SKM-1 treated with dmso at 0.1 percent for 144 hours (cell line): Measurements from ENCODE around the gene C12orf60.
A peak's percentile ranks its signal among the peaks of the same experiment; 100 is the strongest.

Source experiments
- DNase-seq: peaks from one replicate; lab custom pipeline; 2025; ENCODE audit not compliant: unreplicated experiment; lab: John Stamatoyannopoulos, UW

The C12orf60 gene

GRCh38 chr12:14833952-14834351 lies 30.5 kb downstream of the C12orf60 start:
- DNase-seq, result no peak

DNA sequence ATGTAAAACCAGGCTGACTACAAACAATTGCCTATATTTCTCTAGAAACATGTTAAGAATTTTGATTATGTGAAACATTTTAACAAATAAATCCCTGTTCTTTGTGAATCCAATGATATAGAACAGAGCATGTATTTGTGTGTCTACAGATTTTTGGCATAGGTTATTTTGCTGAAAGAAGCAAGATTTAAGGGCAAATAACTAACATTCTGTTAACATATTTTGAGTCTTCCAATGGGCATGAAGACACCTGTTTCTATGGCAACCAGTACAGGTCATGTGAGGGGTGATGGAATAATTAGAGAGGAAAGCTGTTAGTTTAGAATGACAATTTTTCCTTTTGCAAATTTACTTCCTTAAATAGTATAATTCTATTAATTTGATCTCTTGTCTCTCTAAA lies 31.0 kb downstream of the C12orf60 start:
- DNase-seq, result no peak

- no peak for DNase-seq
These were observed 33.1 kb downstream of the C12orf60 start for GRCh38 chr12:14836336-14837210.

GRCh38 chr12:14839262-14839661 lies 35.8 kb downstream of the C12orf60 start:
- no peak for DNase-seq

- no peak for DNase-seq
These were observed 37.1 kb downstream of the C12orf60 start for GRCh38 chr12:14840616-14841015.

GRCh38 chr12:14841761-14842160 lies 38.3 kb downstream of the C12orf60 start:
- no peak for DNase-seq

DNA sequence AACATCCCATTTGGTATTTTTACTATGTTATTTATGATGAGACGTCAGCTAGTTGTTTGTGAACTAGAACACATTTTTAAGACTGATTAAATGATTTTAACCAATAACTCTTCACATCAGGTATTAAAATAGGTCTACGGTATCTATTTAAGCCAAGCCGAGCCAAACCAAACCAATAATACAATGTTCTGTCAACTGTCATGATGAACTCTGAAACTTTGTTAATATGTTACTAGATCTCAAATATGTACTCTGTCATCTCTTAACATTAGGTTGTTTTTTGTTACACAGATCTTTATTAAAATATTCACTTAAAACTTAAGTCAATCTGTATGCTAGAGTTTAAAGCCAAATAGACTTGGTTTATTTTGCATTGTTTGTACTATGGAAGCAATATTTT lies 38.8 kb downstream of the C12orf60 start:
- DNase-seq, result no peak

DNA sequence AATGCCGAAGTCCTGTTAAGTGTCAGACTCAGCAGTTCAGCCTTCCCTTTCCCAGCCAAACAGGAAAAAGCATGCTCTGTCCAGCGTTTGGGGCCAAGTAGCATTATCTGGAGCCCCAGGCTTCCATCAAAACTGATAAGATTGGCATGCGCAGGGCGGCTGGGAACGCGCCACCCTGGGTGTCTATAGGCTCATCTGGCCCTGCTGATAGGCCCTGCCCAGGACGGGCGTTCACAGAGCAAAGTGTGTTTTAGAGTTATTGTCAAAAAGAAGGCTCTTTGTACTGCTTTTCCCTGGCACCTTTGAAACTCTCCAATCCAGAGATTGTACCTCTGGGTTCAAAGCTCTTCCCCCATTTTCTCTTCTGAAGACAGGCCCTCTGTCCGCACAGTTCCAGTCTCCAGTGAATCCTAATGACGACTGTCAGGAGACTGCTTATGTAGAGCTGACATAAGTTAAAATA lies 40.0 kb downstream of the C12orf60 start, which contains the start of gene ART4:
TSS of gene ART4 (minus strand) at position 102 of the 463 bp plus-strand sequence. CDS start 413 bp downstream, outside the sequence.
- no peak for DNase-seq

DNA sequence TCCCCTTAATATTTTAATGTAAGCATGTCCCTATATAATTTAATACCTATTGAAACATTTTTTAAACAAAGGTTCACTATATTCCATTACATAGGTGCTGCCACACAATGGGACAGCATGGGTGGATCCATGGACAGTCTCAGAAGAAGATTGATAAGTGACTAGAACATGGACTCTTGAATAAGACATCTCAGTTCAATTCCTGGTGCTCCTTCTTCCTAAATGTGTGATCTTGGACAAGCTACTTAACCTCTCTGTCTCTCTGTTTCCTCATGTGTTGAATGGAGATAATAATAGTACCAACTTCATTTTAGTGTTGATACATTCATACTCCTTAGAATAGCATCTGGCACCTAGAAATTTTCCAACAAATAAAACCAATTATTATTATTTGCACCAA lies 40.9 kb downstream of the C12orf60 start:
- no peak for DNase-seq

DNA sequence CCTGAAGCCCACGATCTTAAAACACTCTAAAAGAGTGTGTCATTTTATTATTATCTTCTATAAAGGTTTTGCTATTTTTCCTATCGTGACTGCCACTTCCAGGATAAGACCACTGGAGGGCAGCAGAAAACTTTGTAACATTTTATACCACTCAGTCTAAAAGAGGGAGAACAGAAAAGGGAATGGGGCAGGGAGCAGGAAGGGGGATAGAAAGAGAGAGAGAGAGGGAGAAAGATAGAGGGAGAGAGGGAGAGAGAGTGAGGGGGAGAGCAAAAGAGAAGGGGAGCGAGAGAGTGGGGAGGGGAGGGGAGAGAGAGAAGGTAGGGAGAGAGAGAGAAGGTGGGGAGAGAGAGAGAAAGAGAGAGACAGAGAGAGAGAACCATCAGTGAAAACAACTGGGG lies 41.9 kb downstream of the C12orf60 start:
- DNase-seq, result peak; percentile 16

GRCh38 chr12:14846042-14846587 lies 42.6 kb downstream of the C12orf60 start:
- DNase-seq, result peak; percentile 10

- DNase-seq, result no peak
These were observed 43.6 kb downstream of the C12orf60 start for GRCh38 chr12:14846876-14847580.

DNA sequence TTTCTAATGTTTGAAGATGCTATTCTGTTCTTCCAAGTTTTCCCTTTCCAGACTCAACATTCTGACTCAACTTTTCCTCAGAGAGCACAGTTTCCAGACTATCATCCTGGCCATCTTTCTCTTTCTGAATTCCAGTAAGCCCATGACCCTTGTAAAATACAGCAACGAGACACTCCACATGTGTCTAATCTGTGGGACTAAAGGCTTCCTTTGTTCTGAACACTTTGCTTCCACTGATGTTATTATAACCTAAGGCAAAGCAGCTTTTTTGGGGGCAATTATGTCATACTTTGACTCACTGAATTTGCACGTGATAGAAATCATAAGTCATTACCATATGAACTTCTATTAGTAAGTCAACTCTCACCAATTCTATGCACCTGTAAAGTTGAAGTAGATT lies 46.2 kb downstream of the C12orf60 start:
- DNase-seq, result no peak

DNA sequence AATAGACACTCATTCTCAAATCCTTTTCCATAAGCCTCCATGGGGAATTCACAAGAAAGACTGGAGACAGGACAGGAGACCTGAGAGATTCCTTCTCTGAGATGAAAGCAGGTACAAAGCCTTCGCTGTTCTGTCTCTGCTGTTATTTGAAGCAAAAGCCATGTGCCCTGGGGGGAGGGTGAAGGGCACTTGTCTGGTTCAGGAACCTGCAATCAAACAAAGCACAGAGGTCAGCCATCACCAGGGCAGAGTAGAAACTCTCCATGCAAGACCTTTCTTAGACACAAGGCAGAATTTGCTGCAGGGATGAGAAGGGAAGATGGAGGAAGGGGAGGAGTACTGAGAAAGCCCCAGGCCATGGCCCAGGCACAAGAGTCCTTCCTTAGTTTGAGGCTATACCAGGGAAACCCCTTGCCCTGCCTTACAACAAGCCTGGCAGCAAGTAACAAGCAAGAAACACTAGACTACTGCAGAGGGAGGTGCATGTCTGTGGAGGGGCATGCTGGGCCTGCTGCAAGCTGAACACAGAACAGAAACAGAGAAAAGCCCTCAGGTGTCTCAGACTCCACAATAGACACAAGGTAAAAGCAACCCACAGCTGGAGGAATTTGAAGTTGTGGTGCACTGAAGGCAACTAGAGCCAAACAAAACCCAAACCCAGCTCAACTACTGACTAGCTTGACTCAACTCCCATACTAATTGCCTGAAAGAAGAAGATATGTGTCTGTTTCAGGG lies 47.6 kb downstream of the C12orf60 start:
- DNase-seq, result no peak

GRCh38 chr12:14852880-14853279 lies 49.4 kb downstream of the C12orf60 start:
- no peak for DNase-seq

DNA sequence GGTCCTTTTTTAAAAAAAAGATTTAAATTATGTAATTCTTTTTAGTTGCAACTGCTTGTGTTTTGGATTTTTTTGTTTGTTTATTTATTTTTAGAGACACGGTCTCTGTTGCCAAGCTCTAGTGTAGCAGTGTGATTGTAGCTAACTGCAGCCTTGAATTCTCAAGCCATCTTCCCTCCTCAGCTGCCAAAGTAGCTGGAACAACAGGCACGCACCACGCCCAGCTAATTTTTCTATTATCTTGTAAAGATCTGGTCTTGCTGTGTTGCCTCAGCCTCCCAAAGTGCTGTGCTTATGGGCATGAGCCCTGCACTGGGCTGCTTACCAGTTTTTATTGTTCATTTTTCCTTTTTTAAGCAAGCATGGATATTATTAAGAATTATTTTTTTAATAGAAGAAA lies 50.5 kb downstream of the C12orf60 start:
- no peak for DNase-seq

DNA sequence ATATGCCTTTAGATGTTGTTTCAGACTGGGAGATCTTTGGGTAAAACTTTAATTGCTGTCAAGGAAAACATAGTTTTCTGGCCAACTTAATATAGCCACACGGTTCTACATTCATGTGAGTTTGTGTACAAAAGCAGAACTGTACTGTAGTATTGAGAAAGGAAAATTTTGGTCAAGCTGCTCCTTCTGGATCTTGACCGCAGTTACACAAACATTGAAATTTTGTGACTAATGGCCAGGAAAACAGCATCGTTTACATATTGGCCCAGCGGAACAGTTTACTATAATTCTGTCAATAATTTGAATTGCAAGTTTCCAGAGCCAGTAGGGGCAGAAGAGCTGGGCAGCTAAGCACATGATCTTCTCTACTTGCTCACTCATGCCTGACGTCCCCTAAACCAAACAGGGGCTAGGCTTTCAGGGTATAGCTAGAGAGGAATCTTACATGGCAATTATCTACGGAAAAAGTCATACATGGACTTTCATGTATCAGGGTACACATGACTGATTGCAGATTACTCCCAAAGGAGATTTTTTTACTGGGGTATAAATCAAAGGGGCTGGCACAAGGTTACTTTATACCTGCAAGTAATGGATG lies 51.2 kb downstream of the C12orf60 start:
- DNase-seq, result no peak

- no peak for DNase-seq
These were observed 55.0 kb downstream of the C12orf60 start for GRCh38 chr12:14858513-14858912.

DNA sequence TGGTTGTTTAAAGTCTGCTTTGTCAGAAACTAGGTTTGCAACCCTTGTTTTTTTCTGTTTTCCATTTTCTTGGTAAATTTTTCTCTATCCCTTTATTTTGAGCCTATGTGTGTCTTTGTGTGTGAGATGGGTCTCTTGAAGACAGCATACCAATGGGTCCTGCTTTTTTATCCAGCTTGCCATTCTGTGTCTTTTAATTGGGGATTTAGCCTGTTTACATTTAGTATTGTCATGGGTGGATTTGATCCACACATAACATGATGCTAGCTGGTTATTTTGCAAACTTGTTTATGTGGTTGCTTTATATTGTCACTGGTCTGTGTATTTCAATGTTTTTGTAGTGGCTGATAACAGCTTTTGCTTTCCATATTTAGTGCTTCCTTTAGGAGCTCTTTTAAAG lies 57.0 kb downstream of the C12orf60 start:
- DNase-seq, result no peak

GRCh38 chr12:14868916-14869506 lies 65.5 kb downstream of the C12orf60 start:
- DNase-seq, result no peak
